Kidney epithelial cell (primary cell): ENCODE data around the gene RABIF. TPM values are rescaled to one million over a fixed set of nuclear protein-coding genes. Genes with fewer than 3 reads are reported as not detected.

Experiments used
- DNase-seq: peaks from one replicate; pipeline ENCODE4 v3.0.0-alpha.2; 2010; ENCODE audit warnings: low read depth
- H3K27me3 ChIP-seq: 2 replicates; pipeline ENCODE4 v1.6.0; 2011; ENCODE audit warnings: low read length; ENCODE audit not compliant: control insufficient read depth, insufficient read depth
- H3K36me3 ChIP-seq: 2 replicates; pipeline ENCODE4 v1.5.1; 2011; ENCODE audit warnings: low read length; ENCODE audit not compliant: control insufficient read depth, insufficient read depth
- H3K4me3 ChIP-seq: 2 replicates; pipeline ENCODE4 v1.5.1; 2011; ENCODE audit warnings: low read depth, mild to moderate bottlenecking, control low read depth, low read length
- CTCF ChIP-seq: IDR thresholded peaks from 2 replicates; pipeline ENCODE4 v1.5.1; 2011; ENCODE audit warnings: mild to moderate bottlenecking, moderate library complexity, low read length, control low read depth, inconsistent platforms; ENCODE audit not compliant: insufficient read depth, poor library complexity, severe bottlenecking
- total RNA-seq: library from RNA; depleted of rRNA; stranded (reverse); fragments of >200 nt; gene quantifications from 2 replicates; pipeline ENCODE4 v1.2.3, GENCODE V29; 2015

The RABIF gene
- total RNA-seq, 1 donor from 2014 or later: 7.0 TPM

GRCh38 chr1:202888221-202888530 is 773 bp downstream of the RABIF start:
- H3K36me3 ChIP-seq: no peaks in the 10 kb centered on the region
- no peak for TF ChIP-seq CTCF
- peak; percentile 25 for DNase-seq
- no peaks in the 10 kb centered on the region for H3K27me3 ChIP-seq
- H3K4me3 ChIP-seq: peak overlapping the region; percentile 50

DNA sequence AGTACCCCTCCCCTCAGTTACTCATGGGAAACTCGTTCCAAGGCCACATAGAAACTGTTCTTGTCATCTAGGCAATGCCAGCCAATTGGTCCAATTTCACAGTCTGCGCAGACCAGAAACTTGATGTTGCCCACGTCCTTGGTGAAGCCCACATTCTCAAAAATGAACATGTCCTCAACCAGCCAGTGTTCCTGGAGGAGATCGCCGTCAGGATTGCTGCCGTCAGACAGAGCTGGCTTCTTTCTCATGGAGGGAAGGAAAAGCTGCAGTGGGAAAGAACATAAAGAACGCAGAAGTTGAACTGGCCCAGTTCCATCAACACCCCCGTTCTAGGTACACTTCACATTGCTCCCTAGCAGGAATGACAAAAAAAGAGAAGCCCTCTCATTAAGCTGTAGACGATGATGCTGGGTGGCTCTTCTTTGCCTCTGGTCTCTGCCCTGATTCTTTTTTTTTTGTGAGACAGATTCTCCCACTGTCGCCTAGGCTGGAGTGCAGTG is 7.9 kb downstream of the RABIF start:
- no peak for TF ChIP-seq CTCF

DNA sequence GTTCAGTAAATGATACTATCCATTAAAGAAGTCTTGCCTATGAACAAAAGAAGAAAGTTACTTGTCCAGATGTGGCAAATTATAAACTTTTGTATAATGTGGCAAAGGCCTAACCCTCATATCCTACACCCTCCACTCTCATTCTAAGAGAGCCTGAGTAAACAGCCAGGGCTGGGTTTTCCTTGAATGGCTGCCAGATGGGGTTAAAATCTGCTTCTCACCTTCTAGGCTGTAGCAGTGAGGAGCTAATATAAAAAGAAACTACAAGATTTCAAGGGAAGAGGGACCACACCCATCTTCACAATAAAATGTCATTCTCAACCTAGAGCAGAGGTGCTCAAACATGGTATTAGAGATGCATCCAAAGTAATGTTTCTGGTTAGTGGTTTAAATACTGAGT is 8.9 kb downstream of the RABIF start:
- Histone ChIP-seq H3K36me3 (no peaks in the 10 kb centered on the region), H3K27me3 (no peaks in the 10 kb centered on the region), H3K4me3 (no peak overlapping the region)
- no peak for DNase-seq
- no peak for TF ChIP-seq CTCF

More for the DNA sequence above, 7.9 kb downstream of the RABIF start:
- no peak overlapping the region for H3K4me3 ChIP-seq
- no peaks in the 10 kb centered on the region for H3K36me3 ChIP-seq
- H3K27me3 ChIP-seq: no peaks in the 10 kb centered on the region
- no peak for DNase-seq

GRCh38 chr1:202879128-202879527 is 9.8 kb downstream of the RABIF start:
- TF ChIP-seq CTCF: no peak
- Histone ChIP-seq H3K36me3 (no peaks in the 10 kb centered on the region), H3K27me3 (no peaks in the 10 kb centered on the region), H3K4me3 (no peak overlapping the region)
- DNase-seq: no peak

DNA sequence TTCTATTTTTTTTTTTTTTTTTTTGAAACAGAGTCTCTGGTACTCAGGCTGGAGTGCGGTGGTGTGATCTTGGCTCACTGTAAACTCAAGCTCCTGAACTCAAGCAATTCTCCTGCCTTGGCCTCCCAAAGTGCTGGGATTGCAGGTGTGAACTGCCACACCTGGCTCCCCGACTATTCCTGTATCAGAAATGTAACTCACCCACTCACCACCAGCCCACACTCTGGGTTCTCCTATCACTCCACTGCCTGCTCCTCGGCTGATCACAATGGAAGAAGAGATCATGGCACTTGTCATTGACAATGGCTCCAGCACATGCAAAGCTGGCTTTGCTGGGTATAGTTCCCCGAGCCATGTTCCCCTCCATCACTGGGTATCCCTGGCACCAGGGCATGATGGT is 15.9 kb downstream of the RABIF start:
- Histone ChIP-seq H3K36me3 (no peaks in the 10 kb centered on the region), H3K27me3 (no peaks in the 10 kb centered on the region), H3K4me3 (no peak overlapping the region)
- no peak for DNase-seq
- no peak for TF ChIP-seq CTCF

DNA sequence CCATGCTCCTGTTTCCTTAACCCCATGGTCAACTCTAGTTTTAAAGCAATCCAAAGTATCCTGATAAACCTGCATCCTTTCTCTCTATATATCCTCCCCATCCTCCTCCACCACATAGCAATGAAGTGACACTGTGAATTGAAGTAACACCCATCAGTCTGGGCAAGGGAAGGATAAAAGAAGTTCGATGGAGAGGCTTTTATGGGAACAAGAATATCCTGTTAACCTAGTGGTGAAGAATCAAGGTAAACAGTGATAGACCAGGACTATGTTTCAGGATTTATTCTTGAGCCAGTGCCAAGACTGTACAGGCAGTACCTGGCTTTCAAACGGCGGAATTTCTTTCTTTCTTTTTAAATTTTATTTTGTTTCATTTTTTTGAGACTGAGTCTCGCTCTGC is 17.6 kb downstream of the RABIF start:
- no peak for TF ChIP-seq CTCF
- no peak for DNase-seq
- no peak overlapping the region for H3K4me3 ChIP-seq
- no peaks in the 10 kb centered on the region for H3K36me3 ChIP-seq
- no peaks in the 10 kb centered on the region for H3K27me3 ChIP-seq
